HG02870 (cell line): ENCODE data around the gene PDIA6.
"Not testable (repeated sequence)": the region's sequence is repeated elsewhere in the genome, so short reads cannot be mapped to it uniquely, and the experiment has no call there.

ENCODE experiments used
- ATAC-seq: cut with Tn5 transposase; IDR thresholded peaks from one replicate; pipeline ENCODE4 v1.9.1; 2021; ENCODE audit warnings: mild to moderate bottlenecking, moderate library complexity; ENCODE audit not compliant: unreplicated experiment

The PDIA6 gene

GRCh38 chr2:10811517-10811916 lies 1.1 kb downstream of the PDIA6 start:
- no peak for ATAC-seq

GRCh38 chr2:10810202-10811161 lies 2.1 kb downstream of the PDIA6 start:
- peak; percentile 44 for ATAC-seq

GRCh38 chr2:10806543-10806942 lies 6.0 kb downstream of the PDIA6 start:
- ATAC-seq, result no peak

GRCh38 chr2:10805990-10806389 lies 6.6 kb downstream of the PDIA6 start:
- ATAC-seq, result not testable (repeated sequence)

GRCh38 chr2:10802657-10803056 lies 9.9 kb downstream of the PDIA6 start:
- no peak for ATAC-seq

- no peak for ATAC-seq
These were observed 12.4 kb downstream of the PDIA6 start for GRCh38 chr2:10800163-10800562.

GRCh38 chr2:10798783-10799182 lies 13.8 kb downstream of the PDIA6 start:
- ATAC-seq, result no peak

GRCh38 chr2:10796703-10797102 lies 15.9 kb downstream of the PDIA6 start:
- no peak for ATAC-seq

- no peak for ATAC-seq
These were observed 17.0 kb downstream of the PDIA6 start for GRCh38 chr2:10795508-10796046.

GRCh38 chr2:10794876-10795275 lies 17.7 kb downstream of the PDIA6 start:
- no peak for ATAC-seq

- no peak for ATAC-seq
These were observed 18.8 kb downstream of the PDIA6 start for GRCh38 chr2:10793816-10794215.

- ATAC-seq, result no peak
These were observed 19.8 kb downstream of the PDIA6 start for GRCh38 chr2:10792660-10793400.

- ATAC-seq, result peak; percentile 44
These were observed 20.5 kb downstream of the PDIA6 start for GRCh38 chr2:10792001-10792634.

- peak; percentile 91 for ATAC-seq
These were observed 22.2 kb downstream of the PDIA6 start for GRCh38 chr2:10790228-10790973.

- no peak for ATAC-seq
These were observed 23.7 kb downstream of the PDIA6 start for GRCh38 chr2:10788855-10789254.

GRCh38 chr2:10787176-10787968 lies 25.2 kb downstream of the PDIA6 start:
- ATAC-seq, result no peak

- no peak for ATAC-seq
These were observed 26.2 kb downstream of the PDIA6 start for GRCh38 chr2:10786240-10786982.

GRCh38 chr2:10785260-10785659 lies 27.3 kb downstream of the PDIA6 start:
- ATAC-seq, result no peak

- ATAC-seq, result no peak
These were observed 27.9 kb downstream of the PDIA6 start for GRCh38 chr2:10784719-10785118.
